CD14-positive monocyte (primary cell): ENCODE measurements around the gene SMIM22. TPM values are rescaled to one million over a fixed set of nuclear protein-coding genes. Genes with fewer than 3 reads are reported as not detected.
A peak's percentile ranks its signal among the peaks of the same experiment; 100 is the strongest.

Source experiments
- DNase-seq, 3 donors: peaks; one replicate each; pipeline ENCODE4 v3.0.0-alpha.2; 2011 to 2022
- H2AFZ ChIP-seq: 2 replicates; pipeline ENCODE4 v1.6.0; 2012; ENCODE audit warnings: mild to moderate bottlenecking, low read depth, low read length, inconsistent platforms; ENCODE audit not compliant: insufficient read depth, poor library complexity, severe bottlenecking
- H3K27ac ChIP-seq, 2 donors: 1 replicate in 1 of 2; 2 replicates in 1 of 2; pipeline ENCODE4 v1.5.1; 2012 to 2013; ENCODE audit warnings: low read length in 2 of 2, control low read depth in 1 of 2, inconsistent platforms in 1 of 2, low read depth in 1 of 2, mild to moderate bottlenecking in 1 of 2
- H3K27me3 ChIP-seq, 2 donors: one replicate each; pipeline versions ENCODE4 v1.6.0 to v1.6.1; 2011 to 2013; ENCODE audit warnings: low read length in 2 of 2; ENCODE audit not compliant: control insufficient read depth in 2 of 2, insufficient read depth in 2 of 2
- H3K36me3 ChIP-seq, 2 donors: replicated peaks in 1 of 2; 1 replicate in 1 of 2; 2 replicates in 1 of 2; pipeline versions ENCODE4 v1.5.1 to v1.6.1; 2012 to 2013; ENCODE audit warnings: low read length in 2 of 2, control low read depth in 1 of 2, inconsistent platforms in 1 of 2, mild to moderate bottlenecking in 1 of 2; ENCODE audit not compliant: insufficient read depth in 2 of 2, control insufficient read depth in 1 of 2
- H3K4me1 ChIP-seq, 2 donors: 1 replicate in 1 of 2; 2 replicates in 1 of 2; pipeline versions ENCODE4 v1.5.1 to v1.6.1; 2012 to 2013; ENCODE audit warnings: low read length in 2 of 2, control low read depth in 1 of 2, inconsistent platforms in 1 of 2, mild to moderate bottlenecking in 1 of 2, moderate library complexity in 1 of 2; ENCODE audit not compliant: insufficient read depth in 2 of 2, control insufficient read depth in 1 of 2
- H3K4me2 ChIP-seq: replicated peaks from 2 replicates; pipeline ENCODE3; 2012; ENCODE audit warnings: low read length, moderate library complexity, mild to moderate bottlenecking; ENCODE audit not compliant: poor library complexity, severe bottlenecking; ENCODE audit errors: extremely low read depth
- H3K4me3 ChIP-seq, 3 experiments: fragments of 200-600 bp in 1 of 3; sonication (generic) in 1 of 3; replicated peaks in 1 of 3; 1 replicate in 2 of 3; 2 replicates in 1 of 3; pipeline ENCODE4 v1.5.1; 2011 to 2013; ENCODE audit warnings: low read length in 3 of 3, mild to moderate bottlenecking in 3 of 3, control low read depth in 2 of 3, low read depth in 2 of 3, inconsistent platforms in 1 of 3, moderate library complexity in 1 of 3
- H3K79me2 ChIP-seq: 2 replicates; pipeline ENCODE4 v1.6.0; 2012; ENCODE audit warnings: mild to moderate bottlenecking, control low read depth, inconsistent platforms, low read length, moderate library complexity; ENCODE audit not compliant: insufficient read depth
- H3K9ac ChIP-seq: 2 replicates; pipeline ENCODE4 v1.6.0; 2017; ENCODE audit warnings: low read length, mild to moderate bottlenecking; ENCODE audit not compliant: insufficient read depth, poor library complexity, severe bottlenecking
- H3K9me3 ChIP-seq, 2 donors: replicated peaks in 1 of 2; 1 replicate in 1 of 2; 2 replicates in 1 of 2; pipeline versions ENCODE4 v1.5.1 to v1.6.1; 2012 to 2013; ENCODE audit warnings: low read length in 2 of 2, control low read depth in 1 of 2; ENCODE audit not compliant: control insufficient read depth in 1 of 2, insufficient read depth in 1 of 2
- H4K20me1 ChIP-seq: 2 replicates; pipeline ENCODE4 v1.6.0; 2012; ENCODE audit warnings: mild to moderate bottlenecking, low read length, control low read depth, moderate library complexity; ENCODE audit not compliant: insufficient read depth
- H3K27ac Mint-ChIP-seq, 7 donors: one replicate each; pipeline ENCODE4 v1.8.0; 2020; ENCODE audit warnings: mild to moderate bottlenecking in 7 of 7, mixed read lengths in 7 of 7, moderate library complexity in 6 of 7, inconsistent platforms in 2 of 7
- H3K27me3 Mint-ChIP-seq, 3 donors: one replicate each; pipeline ENCODE4 v1.8.0; 2021 to 2022; ENCODE audit warnings: low read depth in 3 of 3, mild to moderate bottlenecking in 3 of 3, mixed read lengths in 3 of 3, moderate library complexity in 3 of 3, inconsistent platforms in 1 of 3
- H3K36me3 Mint-ChIP-seq, 2 donors: one replicate each; pipeline ENCODE4 v1.8.0; 2020; ENCODE audit warnings: mixed read lengths in 2 of 2, inconsistent platforms in 1 of 2, mild to moderate bottlenecking in 1 of 2
- H3K4me1 Mint-ChIP-seq: one replicate; pipeline ENCODE4 v1.8.0; 2020; ENCODE audit warnings: mild to moderate bottlenecking, mixed read lengths
- H3K4me3 Mint-ChIP-seq, 2 donors: one replicate each; pipeline ENCODE4 v1.8.0; 2020; ENCODE audit warnings: mild to moderate bottlenecking in 2 of 2, mixed read lengths in 2 of 2, moderate library complexity in 1 of 2
- H3K9me3 Mint-ChIP-seq, 7 donors: one replicate each; pipeline ENCODE4 v1.8.0; 2020 to 2022; ENCODE audit warnings: mixed read lengths in 7 of 7, mild to moderate bottlenecking in 6 of 7, moderate library complexity in 6 of 7, inconsistent platforms in 2 of 7
- CTCF ChIP-seq: fragments of 200-600 bp; IDR thresholded peaks from one replicate; pipeline ENCODE4 v1.8.0; 2022; ENCODE audit warnings: antibody characterized with exemption, mild to moderate bottlenecking
- WGBS: methylation state at CpG from one replicate; pipeline ENCODE4 v1.1.5; 2013; ENCODE audit warnings: missing lambda C conversion rate; ENCODE audit not compliant: insufficient coverage; 5-methylcytosine and 5-hydroxymethylcytosine counted together
- intact Hi-C, 2 donors: fragments of 100-400 bp; cut with micrococcal nuclease; formaldehyde crosslinking; loops; one replicate each; pipeline versions ENCODE4 v1.15.0 to v1.15.1; 2023
- polyA plus RNA-seq, 3 donors: library from polyadenylated mRNA; depleted of rRNA in 1 of 3; unstranded in 2 of 3; stranded (reverse) in 1 of 3; fragments of 300-500 nt in 2 of 3; fragments of >200 nt in 1 of 3; fragmentation: Illumina TruSeq in 2 of 3; gene quantifications; 1 replicate in 2 of 3; 2 replicates in 1 of 3; pipeline ENCODE4 v1.2.3, GENCODE V29; 2012 to 2021

Gene SMIM22
- polyA plus RNA-seq, 3 donors, result not detected

GRCh38 chr16:4746991-4747574, 48.1 kb upstream of the SMIM22 start:
- no peaks in the 10 kb centered on the region for H3K27me3 ChIP-seq
- intact Hi-C loops, result no loop called here
- Mint-ChIP-seq H3K27me3 (peaks cover 8 to 17% (median 12%) of the 10 kb centered on the region in 3 donors), H3K9me3 (no peaks in the 10 kb centered on the region), H3K4me3 (no peak overlapping the region), H3K36me3 (peaks cover 13 to 19% of the 10 kb centered on the region in 2 donors), H3K27ac (no peak overlapping the region), H3K4me1 (peaks cover 10% of the 10 kb centered on the region)
- WGBS, result 74% methylated on average over 14 of the region's 15 CpGs
- peaks cover 4 to 6% of the 10 kb centered on the region in 2 donors for H3K4me1 ChIP-seq
- no peak overlapping the region for H3K4me2 ChIP-seq
- H3K4me3 ChIP-seq, result no peak overlapping the region
- H3K27ac ChIP-seq, result no peak overlapping the region
- no peak for DNase-seq
- no peaks in the 10 kb centered on the region for H3K9me3 ChIP-seq
- no peaks in the 10 kb centered on the region for H3K79me2 ChIP-seq
- H3K9ac ChIP-seq, result no peak overlapping the region
- no peaks in the 10 kb centered on the region for H4K20me1 ChIP-seq
- peaks cover 20 to 25% of the 10 kb centered on the region in 2 donors for H3K36me3 ChIP-seq
- H2AFZ ChIP-seq, result no peak overlapping the region
- no peak for TF ChIP-seq CTCF

GRCh38 chr16:4747906-4748681, 47.1 kb upstream of the SMIM22 start:
- TF ChIP-seq CTCF, result no peak
- Mint-ChIP-seq H3K27me3 (peaks cover 5 to 8% (median 8%) of the 10 kb centered on the region in 3 donors), H3K36me3 (peaks cover 21 to 28% of the 10 kb centered on the region in 2 donors), H3K4me1 (peaks cover 6% of the 10 kb centered on the region), H3K27ac (peak overlapping the region in 1 of 7 donors; percentile 68), H3K4me3 (no peak overlapping the region), H3K9me3 (no peaks in the 10 kb centered on the region)
- WGBS, result 96% methylated on average over 5 of the region's 14 CpGs
- Histone ChIP-seq H3K4me2 (no peak overlapping the region), H3K27me3 (no peaks in the 10 kb centered on the region), H4K20me1 (no peaks in the 10 kb centered on the region), H3K4me3 (no peak overlapping the region), H3K4me1 (peaks cover 4 to 6% of the 10 kb centered on the region in 2 donors), H2AFZ (no peak overlapping the region), H3K27ac (no peak overlapping the region), H3K9ac (no peak overlapping the region), H3K79me2 (no peaks in the 10 kb centered on the region), H3K36me3 (peaks cover 30 to 35% of the 10 kb centered on the region in 2 donors), H3K9me3 (no peaks in the 10 kb centered on the region)
- no peak for DNase-seq
- intact Hi-C loops, result no loop called here
